GM12864 (cell line): ENCODE results near the gene TDRD7.

Source experiments
- DNase-seq: peaks from one replicate; pipeline ENCODE4 v3.0.0-alpha.2; 2011; ENCODE audit warnings: low read depth
- H3K4me3 ChIP-seq: 2 replicates; pipeline ENCODE4 v1.5.1; 2011; ENCODE audit warnings: mild to moderate bottlenecking, low read depth, low read length, control low read depth
- TF ChIP-seq, protein P1 (sequence below): IDR thresholded peaks from 2 replicates; pipeline ENCODE4 v1.5.1; 2011; ENCODE audit warnings: low read depth, mild to moderate bottlenecking, moderate library complexity, low read length, control low read depth, inconsistent platforms; ENCODE audit errors: missing control alignments

Gene TDRD7

DNA sequence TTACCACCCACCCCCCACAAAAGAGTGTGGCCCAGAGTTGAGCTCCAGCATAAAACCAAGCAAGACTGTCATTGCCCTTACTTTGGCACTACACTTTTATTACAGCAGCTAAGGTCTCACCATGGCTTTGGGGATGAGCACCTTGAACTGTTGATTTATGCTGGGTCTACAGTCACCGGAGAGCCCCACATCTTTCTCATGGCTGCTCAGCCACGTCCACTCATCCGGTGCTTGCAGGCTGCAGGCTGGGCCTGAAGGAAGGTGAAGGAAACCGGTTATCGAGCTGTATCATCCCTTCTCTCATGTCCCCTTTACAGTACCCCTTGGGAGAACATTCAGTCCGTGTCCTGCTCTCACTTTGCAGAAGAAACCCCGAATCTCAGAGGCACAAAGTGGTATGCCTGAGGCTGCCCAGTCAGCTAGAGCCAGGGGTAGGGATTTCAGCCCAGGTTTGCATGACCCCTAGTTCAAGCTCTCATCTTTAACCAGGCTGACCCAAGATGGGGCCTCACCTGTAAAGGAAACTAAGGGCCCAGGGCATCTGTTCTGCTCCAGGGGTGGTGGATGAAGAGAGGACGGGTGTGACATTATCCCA, 101.2 kb downstream of the TDRD7 start:
- TF ChIP-seq, protein P1, sequence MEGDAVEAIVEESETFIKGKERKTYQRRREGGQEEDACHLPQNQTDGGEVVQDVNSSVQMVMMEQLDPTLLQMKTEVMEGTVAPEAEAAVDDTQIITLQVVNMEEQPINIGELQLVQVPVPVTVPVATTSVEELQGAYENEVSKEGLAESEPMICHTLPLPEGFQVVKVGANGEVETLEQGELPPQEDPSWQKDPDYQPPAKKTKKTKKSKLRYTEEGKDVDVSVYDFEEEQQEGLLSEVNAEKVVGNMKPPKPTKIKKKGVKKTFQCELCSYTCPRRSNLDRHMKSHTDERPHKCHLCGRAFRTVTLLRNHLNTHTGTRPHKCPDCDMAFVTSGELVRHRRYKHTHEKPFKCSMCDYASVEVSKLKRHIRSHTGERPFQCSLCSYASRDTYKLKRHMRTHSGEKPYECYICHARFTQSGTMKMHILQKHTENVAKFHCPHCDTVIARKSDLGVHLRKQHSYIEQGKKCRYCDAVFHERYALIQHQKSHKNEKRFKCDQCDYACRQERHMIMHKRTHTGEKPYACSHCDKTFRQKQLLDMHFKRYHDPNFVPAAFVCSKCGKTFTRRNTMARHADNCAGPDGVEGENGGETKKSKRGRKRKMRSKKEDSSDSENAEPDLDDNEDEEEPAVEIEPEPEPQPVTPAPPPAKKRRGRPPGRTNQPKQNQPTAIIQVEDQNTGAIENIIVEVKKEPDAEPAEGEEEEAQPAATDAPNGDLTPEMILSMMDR = no peak
- H3K4me3 ChIP-seq = no peak overlapping the region
- DNase-seq = no peak

DNA sequence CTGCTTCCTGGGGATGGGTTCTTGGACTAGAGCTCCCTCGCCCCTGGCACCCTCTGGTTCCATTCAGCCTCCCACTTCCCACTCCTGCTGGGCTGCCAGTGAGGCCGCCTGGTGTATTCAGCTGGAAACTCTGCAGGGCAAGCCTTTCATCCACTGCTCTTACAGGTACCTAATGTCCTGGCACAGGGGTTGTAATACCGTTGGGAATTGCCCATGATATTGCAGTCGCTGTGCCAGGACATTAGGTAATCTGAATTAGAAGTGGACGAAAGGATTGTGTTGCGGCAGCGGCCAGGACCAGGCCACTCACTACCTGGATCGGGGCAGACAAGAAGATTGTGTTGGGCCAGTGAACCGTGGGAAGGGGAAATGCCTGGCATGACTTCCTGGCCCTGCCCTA, 102.6 kb downstream of the TDRD7 start:
- TF ChIP-seq, protein P1 = no peak
- DNase-seq = no peak
- H3K4me3 ChIP-seq = no peak overlapping the region

DNA sequence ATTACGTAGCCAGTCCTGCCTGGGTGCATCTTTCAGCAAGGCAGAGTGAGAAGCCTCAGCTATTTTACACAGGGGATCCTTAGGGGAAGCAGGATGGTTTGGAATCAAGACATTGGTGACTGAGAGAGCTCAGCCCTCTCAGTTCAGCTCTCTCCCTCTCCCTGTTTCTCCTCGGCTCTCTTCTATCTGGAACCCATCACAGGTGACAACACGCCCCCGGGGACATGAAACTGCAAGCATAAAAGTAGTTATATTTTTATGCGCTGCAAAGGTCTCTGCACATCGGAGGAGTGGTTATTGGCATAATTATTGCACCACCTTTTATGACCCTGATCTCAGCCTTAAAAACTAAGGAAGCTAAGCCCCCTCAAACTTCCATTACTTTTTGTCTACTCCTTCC, 103.8 kb downstream of the TDRD7 start:
- H3K4me3 ChIP-seq = no peak overlapping the region
- TF ChIP-seq, protein P1 = no peak
- DNase-seq = no peak

DNA sequence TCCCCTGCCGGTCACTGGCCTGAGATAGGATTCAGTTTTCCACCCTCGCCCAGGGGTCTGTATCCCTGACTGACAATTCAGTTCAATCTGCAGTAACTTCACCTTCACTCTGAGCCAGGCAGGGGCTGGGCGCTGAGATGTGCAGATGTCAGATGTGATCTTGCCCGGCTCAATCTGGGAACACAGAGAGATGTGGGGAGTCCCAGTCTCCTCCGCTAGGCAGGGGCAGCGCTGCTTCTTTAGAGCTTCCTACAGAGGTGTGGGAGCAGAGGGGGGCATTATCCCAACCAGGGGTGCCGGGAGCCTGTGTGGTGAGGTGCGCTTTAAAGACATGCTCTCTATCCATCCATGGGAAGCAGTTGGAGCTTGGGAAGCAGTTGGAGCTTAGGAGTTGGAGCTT, 104.2 kb downstream of the TDRD7 start:
- TF ChIP-seq, protein P1 = no peak

DNA sequence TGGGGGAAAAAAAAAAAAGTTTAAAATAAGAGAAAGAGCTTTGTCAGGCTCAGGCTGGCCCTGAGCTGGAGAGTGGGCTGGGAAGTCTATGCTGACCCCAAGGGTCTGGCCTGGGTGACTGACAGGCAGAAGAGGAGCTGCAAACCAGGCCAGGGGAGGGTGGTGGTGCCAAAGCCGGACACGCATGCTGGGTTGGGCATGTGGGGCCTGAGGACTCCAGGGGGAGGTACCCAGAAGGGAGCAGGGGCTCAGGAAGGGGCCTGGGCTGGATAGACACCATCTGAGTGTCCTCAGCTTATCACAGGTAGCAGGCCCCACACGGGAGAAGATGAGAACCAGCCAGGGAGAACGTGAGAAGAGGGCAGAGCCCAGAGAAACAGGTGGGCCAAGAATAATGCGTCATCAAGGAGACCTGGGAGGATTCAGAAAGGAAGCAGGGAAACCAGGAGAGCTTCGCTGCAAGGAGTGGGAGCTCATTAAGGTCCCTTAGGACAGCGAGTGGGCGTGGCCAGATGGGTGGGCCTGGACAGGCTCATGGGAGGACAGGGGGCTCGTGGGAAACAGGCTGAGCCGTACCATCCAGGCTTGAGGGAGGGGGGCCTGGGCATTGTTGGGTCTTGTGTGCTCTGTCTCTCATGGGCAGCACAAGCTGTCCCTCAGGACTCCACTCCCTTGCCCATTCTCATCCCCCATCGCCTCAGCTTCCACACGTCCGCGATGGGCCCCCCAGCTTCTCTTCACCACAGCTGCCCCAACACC, 105.6 kb downstream of the TDRD7 start:
- TF ChIP-seq, protein P1 = no peak
- no peak for DNase-seq

More for the DNA sequence above, 104.2 kb downstream of the TDRD7 start:
- DNase-seq = no peak
- H3K4me3 ChIP-seq = no peak overlapping the region

DNA sequence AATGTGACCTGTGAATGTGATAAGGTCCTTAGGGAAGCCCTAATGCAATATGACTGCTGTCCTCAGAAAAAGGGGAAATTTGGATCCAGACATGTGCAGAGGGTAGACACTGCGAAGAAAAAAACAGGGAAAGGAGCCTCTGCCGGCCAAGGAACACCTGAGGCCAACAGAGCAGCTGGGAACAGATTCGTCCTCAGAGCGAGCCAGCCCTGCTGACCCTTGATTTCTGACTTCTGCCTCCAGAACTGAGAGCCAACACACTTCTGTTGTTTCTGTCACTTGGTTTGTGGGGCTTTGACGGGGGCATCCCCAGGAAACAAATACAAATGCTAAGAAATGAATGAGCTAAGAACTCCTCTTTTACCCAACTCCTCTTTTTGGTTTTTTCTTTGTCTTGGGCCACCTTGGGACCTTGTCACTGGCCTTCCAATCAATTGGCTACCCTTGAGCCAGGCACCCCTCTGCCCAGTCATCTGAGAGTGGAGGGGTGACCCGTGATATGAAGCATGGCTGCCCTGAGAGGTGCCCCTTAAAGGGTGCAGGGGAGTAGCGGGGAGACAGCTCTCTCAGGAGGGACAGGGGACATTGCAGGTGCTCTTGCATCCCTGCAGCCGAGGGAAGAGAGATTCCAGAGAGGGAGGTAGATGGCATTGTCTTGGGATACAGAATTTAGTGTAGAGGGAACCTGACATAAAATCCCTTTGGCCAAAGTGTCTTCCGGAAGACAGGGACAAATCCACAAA, 106.4 kb downstream of the TDRD7 start:
- H3K4me3 ChIP-seq = no peak overlapping the region
- TF ChIP-seq, protein P1 = no peak
- DNase-seq = no peak

More for the DNA sequence above, 105.6 kb downstream of the TDRD7 start:
- no peak overlapping the region for H3K4me3 ChIP-seq
